GM19468 (cell line): ENCODE results near the gene HERPUD1.
"Not testable (repeated sequence)": the region's sequence is repeated elsewhere in the genome, so short reads cannot be mapped to it uniquely, and the experiment has no call there.

Experiments used
- ATAC-seq: cut with Tn5 transposase; IDR thresholded peaks from one replicate; pipeline ENCODE4 v1.9.1; 2021; ENCODE audit warnings: mild to moderate bottlenecking, moderate library complexity, moderate number of reproducible peaks; ENCODE audit not compliant: unreplicated experiment; ENCODE audit errors: extremely low read depth

HERPUD1 gene

GRCh38 chr16:56932721-56933619, 1.0 kb downstream of the HERPUD1 start:
- ATAC-seq: no peak

GRCh38 chr16:56933828-56934598, 2.1 kb downstream of the HERPUD1 start:
- no peak for ATAC-seq

- ATAC-seq: not testable (repeated sequence)
Observed at GRCh38 chr16:56934599-56935145, 2.7 kb downstream of the HERPUD1 start.

GRCh38 chr16:56935201-56935600, 3.3 kb downstream of the HERPUD1 start:
- ATAC-seq: no peak

- ATAC-seq: no peak
Observed at GRCh38 chr16:56936491-56936890, 4.5 kb downstream of the HERPUD1 start.

- no peak for ATAC-seq
Observed at GRCh38 chr16:56936950-56937349, 5.0 kb downstream of the HERPUD1 start.

- ATAC-seq: no peak
Observed at GRCh38 chr16:56938664-56939513, 6.9 kb downstream of the HERPUD1 start.

GRCh38 chr16:56939801-56940200, 7.9 kb downstream of the HERPUD1 start:
- ATAC-seq: no peak

- no peak for ATAC-seq
Observed at GRCh38 chr16:56941092-56941491, 9.2 kb downstream of the HERPUD1 start.

- no peak for ATAC-seq
Observed at GRCh38 chr16:56941856-56942331, 10.0 kb downstream of the HERPUD1 start.

- ATAC-seq: no peak
Observed at GRCh38 chr16:56943761-56944375, 11.9 kb downstream of the HERPUD1 start.

GRCh38 chr16:56944954-56945839, 13.3 kb downstream of the HERPUD1 start:
- no peak for ATAC-seq

GRCh38 chr16:56945847-56946527, 14.0 kb downstream of the HERPUD1 start:
- no peak for ATAC-seq

- ATAC-seq: no peak
Observed at GRCh38 chr16:56946767-56947603, 15.0 kb downstream of the HERPUD1 start.

GRCh38 chr16:56947604-56947995, 15.7 kb downstream of the HERPUD1 start:
- no peak for ATAC-seq

- ATAC-seq: no peak
Observed at GRCh38 chr16:56948234-56948633, 16.3 kb downstream of the HERPUD1 start.

- no peak for ATAC-seq
Observed at GRCh38 chr16:56950051-56950450, 18.1 kb downstream of the HERPUD1 start.
